Ovary (tissue), 3 donors: ENCODE measurements around the gene PCGF1.

ENCODE experiments used
- CTCF ChIP-seq, 3 donors: fragments of 450-650 bp in 2 of 3; fragments of 200-600 bp in 1 of 3; IDR thresholded peaks; one replicate each; pipeline versions ENCODE4 v1.5.1 to v1.8.0; 2016 to 2022; ENCODE audit warnings: antibody characterized with exemption in 3 of 3, mild to moderate bottlenecking in 1 of 3
- EP300 ChIP-seq: sonication (generic); formaldehyde crosslinking; IDR thresholded peaks from one replicate; pipeline ENCODE4 v1.6.1; 2017; ENCODE audit warnings: antibody characterized with exemption
- POLR2A ChIP-seq: fragments of 450-650 bp; IDR thresholded peaks from one replicate; pipeline ENCODE4 v1.6.1; 2017; ENCODE audit warnings: antibody characterized with exemption, mild to moderate bottlenecking, moderate library complexity
- donor health status: DM: no; HTN: no; CAD: no.

DNA sequence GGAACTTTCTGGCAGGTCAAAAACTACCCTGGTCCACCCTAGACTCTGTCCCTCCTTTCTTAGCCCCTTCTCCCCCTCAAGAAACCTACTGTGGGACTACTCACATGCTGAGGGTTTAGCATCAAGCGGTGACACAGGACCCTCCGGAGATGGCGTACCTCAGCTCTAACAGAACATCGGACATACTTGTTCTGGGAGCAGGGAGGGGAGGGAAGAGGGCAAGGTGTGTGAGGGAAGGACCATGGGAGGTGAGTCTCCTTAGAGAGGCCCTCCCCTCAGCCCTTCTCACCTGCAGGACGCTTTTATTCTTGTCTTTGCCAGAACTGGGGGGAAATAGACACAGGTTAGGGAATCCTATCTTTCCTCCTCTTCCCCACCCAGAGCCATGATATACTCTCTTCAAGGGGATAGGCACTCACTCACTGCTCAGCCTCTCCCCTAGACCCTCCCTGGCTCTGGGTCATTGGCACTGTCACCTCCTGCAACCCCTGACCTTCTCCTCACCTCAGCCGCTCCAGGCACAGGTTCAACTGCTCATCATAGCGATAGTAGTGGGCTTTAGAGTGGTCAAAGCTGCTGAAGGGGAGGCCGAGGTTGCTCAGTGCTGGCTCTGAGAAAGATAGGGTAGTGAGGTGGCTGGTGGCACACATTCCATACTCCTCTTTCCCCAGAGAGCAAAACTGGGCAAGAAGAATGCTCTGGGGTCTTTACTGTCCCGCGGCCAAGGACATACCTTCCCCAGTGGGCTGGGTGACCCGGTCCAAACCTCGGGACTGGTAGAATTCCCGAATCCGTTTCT lies 1.8 kb downstream of the PCGF1 start:
- TF ChIP-seq CTCF (IDR thresholded peaks at IDR 0.05) (no peak), POLR2A (no peak), EP300 (no peak)
